ENCODE data around the gene ZNF579. TPM values are rescaled to one million over a fixed set of nuclear protein-coding genes. Genes with fewer than 3 reads are reported as not detected.

The ZNF579 gene
- total RNA-seq, 1 experiment from 2014 or later, result 19.9 TPM

GRCh38 chr19:55621673-55622231, 41.1 kb upstream of the ZNF579 start:
- Histone ChIP-seq H2BK15ac (ENCODE audit: low read depth, low read length) (no peak overlapping the region), H2BK120ac (ENCODE audit: low read depth, low read length, poor library complexity, severe bottlenecking) (no peak overlapping the region), H3K9ac (ENCODE audit: extremely low read depth, insufficient read length, low read length) (no peak overlapping the region), H4K8ac (replicated peaks; ENCODE audit: insufficient read length, low read depth, low read length) (no peak overlapping the region), H4K5ac (ENCODE audit: insufficient read length, low read depth, low read length) (no peak overlapping the region), H3K4ac (ENCODE audit: low read depth, low read length) (no peak overlapping the region), H4K20me1 (ENCODE audit: control insufficient read depth, insufficient read depth, insufficient read length) (no peaks in the 10 kb centered on the region), H3K27me3 (ENCODE audit: insufficient read depth, low read length) (no peaks in the 10 kb centered on the region), H3K18ac (ENCODE audit: insufficient read length, low read depth, low read length) (no peak overlapping the region), H3K9me3 (ENCODE audit: control insufficient read depth, low read depth, low read length) (no peaks in the 10 kb centered on the region), H2BK20ac (ENCODE audit: low read depth, low read length, poor library complexity, severe bottlenecking) (no peak overlapping the region), H2AFZ (ENCODE audit: low read length) (no peak overlapping the region), H4K91ac (ENCODE audit: insufficient read length, low read depth, low read length) (no peak overlapping the region), H3K79me2 (ENCODE audit: insufficient read depth, low read length) (no peaks in the 10 kb centered on the region), H3K79me1 (ENCODE audit: insufficient read depth, low read depth, low read length, poor library complexity, severe bottlenecking) (no peaks in the 10 kb centered on the region), H3K23me2 (ENCODE audit: insufficient read length, low read depth, low read length, poor library complexity, severe bottlenecking) (no peaks in the 10 kb centered on the region), H3K23ac (ENCODE audit: insufficient read length, low read depth, low read length) (no peak overlapping the region), H3K4me2 (ENCODE audit: insufficient read depth, insufficient read length, low read length) (no peak overlapping the region), H2AK5ac (ENCODE audit: insufficient read length, low read length) (no peak overlapping the region), H2BK12ac (ENCODE audit: insufficient read length, low read depth, low read length) (no peak overlapping the region), H3K14ac (ENCODE audit: insufficient read depth, low read length) (no peak overlapping the region), H3K4me1 (ENCODE audit: insufficient read depth, low read length) (no peaks in the 10 kb centered on the region), H3K27ac (ENCODE audit: insufficient read length, low read depth, low read length) (no peak overlapping the region), H3K56ac (ENCODE audit: insufficient read length, low read depth, low read length) (no peak overlapping the region), H2BK5ac (ENCODE audit: insufficient read length, low read length) (no peak overlapping the region), H3T11ph (ENCODE audit: low read length) (no peak overlapping the region)
- Mint-ChIP-seq H3K27me3 (ENCODE audit: low read depth) (peaks cover 2% of the 10 kb centered on the region), H3K9me3 (no peaks in the 10 kb centered on the region; a peak in 1 of 5 replicates), H3K27ac (no peak overlapping the region), H3K4me1 (peaks cover 9 to 14% of the 10 kb centered on the region in 2 experiments), H3K4me3 (no peak overlapping the region), H3K36me3 (ENCODE audit: insufficient read depth in 1 of 3, low read depth in 3 of 3) (peaks cover 19 to 37% (median 34%) of the 10 kb centered on the region in 3 experiments)
- DNase-seq, result no peak
- TF ChIP-seq CTCF (conservative IDR thresholded peaks at IDR 0.05), result no peak
- no CpG with 5 or more reads among the region's 55 CpGs for WGBS (ENCODE audit: extremely low coverage, insufficient read length, low lambda C conversion rate)

Data from H9 (cell line).